Glutamatergic neuron (in vitro differentiated cells): ENCODE results near the gene PLEKHB2. TPM values are rescaled to one million over a fixed set of nuclear protein-coding genes. Genes with fewer than 3 reads are reported as not detected.

Experiments
- DNase-seq: peaks from one replicate; pipeline ENCODE4 v3.0.0; 2022
- H3K27ac Mint-ChIP-seq: one replicate; pipeline ENCODE4 v1.8.0; 2020; ENCODE audit warnings: mild to moderate bottlenecking, mixed read lengths, inconsistent platforms; ENCODE audit not compliant: unreplicated experiment
- H3K27me3 Mint-ChIP-seq: one replicate; pipeline ENCODE4 v1.8.0; 2020; ENCODE audit warnings: mild to moderate bottlenecking, moderate library complexity, mixed read lengths, inconsistent platforms; ENCODE audit not compliant: unreplicated experiment
- H3K36me3 Mint-ChIP-seq: one replicate; pipeline ENCODE4 v1.8.0; 2020; ENCODE audit warnings: mild to moderate bottlenecking, mixed read lengths, inconsistent platforms; ENCODE audit not compliant: unreplicated experiment
- H3K4me1 Mint-ChIP-seq: one replicate; pipeline ENCODE4 v1.8.0; 2020; ENCODE audit warnings: mild to moderate bottlenecking, low read depth, mixed read lengths, inconsistent platforms; ENCODE audit not compliant: unreplicated experiment
- H3K4me3 Mint-ChIP-seq: one replicate; pipeline ENCODE4 v1.8.0; 2020; ENCODE audit warnings: mild to moderate bottlenecking, mixed read lengths, inconsistent platforms; ENCODE audit not compliant: unreplicated experiment
- H3K9me3 Mint-ChIP-seq: one replicate; pipeline ENCODE4 v1.8.0; 2020; ENCODE audit warnings: mild to moderate bottlenecking, moderate library complexity, mixed read lengths, inconsistent platforms; ENCODE audit not compliant: unreplicated experiment
- total RNA-seq: library from RNA; stranded (reverse); fragmentation: NEBNext Ultra II Directional; extraction: Animal tissue kit (Norgen Biotek cat#: 25700); gene quantifications from one replicate; pipeline ENCODE4 v1.2.1, GENCODE V29; 2021; ENCODE audit not compliant: unreplicated experiment
- TF ChIP-seq, protein P1 (sequence below): fragments of 200-600 bp; sonication (generic); IDR thresholded peaks from one replicate; pipeline ENCODE4 v1.5.0; 2021; ENCODE audit not compliant: partially characterized antibody, unreplicated experiment

Gene PLEKHB2
- total RNA-seq, 1 donor from 2014 or later = 42.4 TPM

DNA sequence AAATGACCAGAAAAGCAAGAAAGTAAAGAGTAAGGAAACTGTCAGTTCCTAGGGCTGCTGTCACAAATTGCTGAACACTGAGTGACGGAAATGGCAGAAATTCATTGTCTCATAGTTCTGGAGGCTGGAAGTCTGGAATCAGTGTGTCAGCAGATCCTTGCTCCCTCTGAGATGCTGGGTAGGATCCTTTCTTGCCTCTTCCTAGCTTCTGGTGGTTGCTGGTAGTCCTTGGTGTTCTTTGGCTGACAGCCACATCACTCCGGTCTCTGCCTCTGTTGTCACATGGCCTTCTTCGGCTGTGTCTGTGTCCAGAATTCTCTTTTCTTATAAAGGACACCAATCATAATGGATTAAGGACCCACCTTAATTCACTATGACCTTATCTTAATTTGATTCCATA lies 21.9 kb downstream of the PLEKHB2 start:
- Mint-ChIP-seq H3K4me1 (no peaks in the 10 kb centered on the region), H3K27me3 (peaks cover 4% of the 10 kb centered on the region), H3K36me3 (peaks cover 9% of the 10 kb centered on the region), H3K9me3 (no peaks in the 10 kb centered on the region), H3K4me3 (no peak overlapping the region), H3K27ac (no peak overlapping the region)
- TF ChIP-seq, protein P1, sequence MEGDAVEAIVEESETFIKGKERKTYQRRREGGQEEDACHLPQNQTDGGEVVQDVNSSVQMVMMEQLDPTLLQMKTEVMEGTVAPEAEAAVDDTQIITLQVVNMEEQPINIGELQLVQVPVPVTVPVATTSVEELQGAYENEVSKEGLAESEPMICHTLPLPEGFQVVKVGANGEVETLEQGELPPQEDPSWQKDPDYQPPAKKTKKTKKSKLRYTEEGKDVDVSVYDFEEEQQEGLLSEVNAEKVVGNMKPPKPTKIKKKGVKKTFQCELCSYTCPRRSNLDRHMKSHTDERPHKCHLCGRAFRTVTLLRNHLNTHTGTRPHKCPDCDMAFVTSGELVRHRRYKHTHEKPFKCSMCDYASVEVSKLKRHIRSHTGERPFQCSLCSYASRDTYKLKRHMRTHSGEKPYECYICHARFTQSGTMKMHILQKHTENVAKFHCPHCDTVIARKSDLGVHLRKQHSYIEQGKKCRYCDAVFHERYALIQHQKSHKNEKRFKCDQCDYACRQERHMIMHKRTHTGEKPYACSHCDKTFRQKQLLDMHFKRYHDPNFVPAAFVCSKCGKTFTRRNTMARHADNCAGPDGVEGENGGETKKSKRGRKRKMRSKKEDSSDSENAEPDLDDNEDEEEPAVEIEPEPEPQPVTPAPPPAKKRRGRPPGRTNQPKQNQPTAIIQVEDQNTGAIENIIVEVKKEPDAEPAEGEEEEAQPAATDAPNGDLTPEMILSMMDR = no peak
- no peak for DNase-seq

DNA sequence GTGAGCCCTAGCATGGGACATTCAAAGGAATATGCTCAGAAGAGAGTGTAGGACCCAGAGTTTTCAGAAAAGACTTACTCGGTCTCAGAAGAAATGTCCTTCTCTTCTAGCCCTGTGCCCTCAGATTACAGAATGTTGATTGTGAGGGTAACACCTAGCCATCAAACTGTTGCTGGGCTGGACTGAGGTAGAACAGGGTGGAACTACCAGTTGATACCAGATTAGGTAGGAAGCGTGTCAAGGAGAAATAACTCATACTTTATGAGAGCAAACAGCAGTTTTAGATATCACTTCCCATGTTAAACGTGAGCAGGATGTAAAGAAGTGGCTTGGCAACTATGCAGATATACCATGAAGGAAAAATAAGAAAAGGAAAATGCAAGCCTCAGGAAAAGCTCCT lies 22.8 kb downstream of the PLEKHB2 start:
- Mint-ChIP-seq H3K27me3 (peaks cover 2% of the 10 kb centered on the region), H3K4me3 (no peak overlapping the region), H3K9me3 (no peaks in the 10 kb centered on the region), H3K4me1 (no peaks in the 10 kb centered on the region), H3K36me3 (peaks cover 9% of the 10 kb centered on the region), H3K27ac (no peak overlapping the region)
- no peak for DNase-seq
- TF ChIP-seq, protein P1 = no peak

DNA sequence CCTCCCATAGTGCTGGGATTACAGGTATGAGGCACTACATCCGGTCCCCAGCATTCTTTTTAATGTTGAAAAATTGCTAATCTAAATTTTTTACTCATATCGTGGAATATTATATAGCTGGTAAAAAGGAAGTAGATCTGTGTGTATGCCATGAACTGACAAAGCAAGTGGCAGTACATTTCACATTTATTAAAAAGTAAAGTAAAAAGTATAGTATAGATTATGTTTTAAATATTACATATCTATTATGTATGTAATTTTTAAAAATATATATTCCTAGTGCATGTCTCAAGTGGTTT lies 25.1 kb downstream of the PLEKHB2 start:
- Mint-ChIP-seq H3K4me3 (no peak overlapping the region), H3K27me3 (peaks cover 2% of the 10 kb centered on the region), H3K4me1 (no peaks in the 10 kb centered on the region), H3K27ac (no peak overlapping the region), H3K9me3 (no peaks in the 10 kb centered on the region), H3K36me3 (peaks cover 9% of the 10 kb centered on the region)
- TF ChIP-seq, protein P1 = no peak
- no peak for DNase-seq

DNA sequence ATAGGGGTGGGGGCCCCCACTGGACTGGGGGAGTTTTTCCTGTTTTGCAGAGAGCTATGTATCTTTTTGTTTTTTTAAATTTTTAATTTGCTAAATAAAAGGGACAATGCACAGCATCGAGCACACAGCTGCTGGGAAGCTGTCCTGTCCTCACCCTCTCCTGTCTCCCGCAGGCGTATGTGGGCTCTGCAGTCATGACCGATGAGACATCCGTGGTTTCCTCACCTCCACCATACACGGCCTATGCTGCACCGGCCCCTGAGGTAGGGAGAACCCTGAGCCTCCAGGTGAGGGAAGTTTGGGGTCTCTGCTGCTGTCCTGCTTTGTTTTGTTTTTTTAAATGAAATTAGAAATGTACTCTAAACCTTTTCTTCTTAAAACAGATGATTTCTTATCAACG lies 27.6 kb downstream of the PLEKHB2 start:
- Mint-ChIP-seq H3K36me3 (peaks cover 9% of the 10 kb centered on the region), H3K4me3 (no peak overlapping the region), H3K27me3 (peaks cover 2% of the 10 kb centered on the region), H3K27ac (no peak overlapping the region), H3K9me3 (no peaks in the 10 kb centered on the region), H3K4me1 (no peaks in the 10 kb centered on the region)
- no peak for DNase-seq
- TF ChIP-seq, protein P1 = no peak

DNA sequence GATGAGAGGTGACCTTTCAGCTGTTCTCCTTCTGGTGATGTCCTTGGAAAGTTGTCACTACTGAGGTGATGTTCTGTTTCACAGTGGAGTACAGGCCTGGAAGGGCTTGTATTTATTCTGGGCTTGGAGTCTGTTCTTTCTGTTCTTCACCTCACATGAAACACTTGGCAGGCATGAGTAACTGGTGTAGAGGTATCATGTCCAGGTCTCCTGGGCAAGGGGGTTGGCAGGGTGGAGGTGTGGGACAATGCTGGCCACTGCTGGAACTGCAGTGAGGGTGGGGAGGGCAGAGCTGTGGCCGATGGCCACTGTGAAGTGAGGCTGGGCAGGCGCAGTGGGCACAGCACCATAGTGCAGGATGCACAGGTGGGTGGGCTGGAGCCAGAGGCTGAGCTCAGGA lies 35.4 kb downstream of the PLEKHB2 start:
- Mint-ChIP-seq H3K27ac (no peak overlapping the region), H3K27me3 (peaks cover 1% of the 10 kb centered on the region), H3K9me3 (no peaks in the 10 kb centered on the region), H3K36me3 (no peaks in the 10 kb centered on the region), H3K4me3 (no peak overlapping the region), H3K4me1 (no peaks in the 10 kb centered on the region)
- no peak for DNase-seq
- TF ChIP-seq, protein P1 = no peak
